ENCODE results near the gene ZBTB17. TPM values are rescaled to one million over a fixed set of nuclear protein-coding genes. Genes with fewer than 3 reads are reported as not detected.

Gene ZBTB17
- polyA plus RNA-seq (2011; rRNA removed) (13.8 and 14.9 TPM in 2 replicates), polyA plus RNA-seq (2017; fragmentation: RNase III; extraction: RNeasy Plus Mini Kit Qiagen cat#74134 plus additional on column Dnase treatment) (14.1 to 17.6 TPM (median 16.5 TPM) in 3 replicates), polyA minus RNA-seq (2011; rRNA and poly(A)+ RNA removed) (19.2 and 28.2 TPM in 2 replicates)
- polyA plus RNA-seq (2012; cell fraction: cytosol; rRNA removed) = 25.2 and 31.8 TPM in 2 replicates
- 90.2 and 116 TPM in 2 replicates for polyA plus RNA-seq (2012; cell fraction: nucleus; rRNA removed)

GRCh38 chr1:15975805-15976680 is at the start of gene ZBTB17:
Gene ZBTB17, minus strand, starts transcription at chr1:15976101. Its CDS starts 27,606 bp downstream, at chr1:15948495.
- H3K4me3 ChIP-seq = peak within 1 kb of the TSS; percentile 66
- ChIA-PET POLR2A (interaction anchor here (0.6 to 2.2 kb wide), 3 partner anchors 26 to 184 kb away, joined by 4 to 12 read pairs (median 4); no protein-coding TSS in a partner anchor), CTCF (interaction anchor here (0.6 to 1.9 kb wide), 5 partner anchors 11 to 184 kb away, joined by 3 to 6 read pairs (median 4); no protein-coding TSS in a partner anchor)
- H3K4me2 ChIP-seq = peak within 1 kb of the TSS; percentile 91
- FAIRE-seq (no peak), DNase-seq (ENCODE audit: low read depth in 1 of 2, low spot score in 1 of 2) (peak; percentile 84 to 90), ATAC-seq (peak; percentile 96 to 98)
- WGBS (ENCODE audit: missing lambda C conversion rate) = 12% methylated on average over 25 of the region's 47 CpGs
- no peaks in the 10 kb centered on the region for H3K9me3 ChIP-seq
- H3K4me1 ChIP-seq = peaks cover 11% of the 10 kb centered on the region; the same call in 2 of the 3 replicates
- H3K27ac ChIP-seq = peak within 1 kb of the TSS; percentile 83 to 94
- TF ChIP-seq MYC (IDR thresholded peaks at IDR 0.05; ENCODE audit: borderline replicate concordance, low read length) (no peak; the same call in 1 of the 2 replicates), PBX3 (IDR thresholded peaks at IDR 0.05) (no peak), HOXB5 (CRISPR knock-in tag; IDR thresholded peaks at IDR 0.05) (no peak), PHF8 (IDR thresholded peaks at IDR 0.05; ENCODE audit: borderline replicate concordance, low read depth) (peak; percentile 83), KDM5A (IDR thresholded peaks at IDR 0.05) (peak; percentile 61; the same call in 1 of the 2 replicates), MAZ (IDR thresholded peaks at IDR 0.05; ENCODE audit: borderline replicate concordance, low read depth, low read length) (no peak), RARB (CRISPR knock-in tag; IDR thresholded peaks at IDR 0.05) (no peak), CEBPB (IDR thresholded peaks at IDR 0.05) (no peak), POLR2A (IDR thresholded peaks at IDR 0.05; ENCODE audit: low read length) (peak; percentile 30; the same call in 1 of the 2 replicates), KDM1A (IDR thresholded peaks at IDR 0.05; ENCODE audit: low read depth) (no peak), JUN (IDR thresholded peaks at IDR 0.05) (peak in 1 of 2 experiments; percentile 71; a peak in 2 of 5 replicates), CHD4 (IDR thresholded peaks at IDR 0.05; ENCODE audit: borderline replicate concordance) (no peak), CBX2 (IDR thresholded peaks at IDR 0.05; ENCODE audit: borderline replicate concordance, low read depth) (no peak), MAFK (IDR thresholded peaks at IDR 0.05; ENCODE audit: partially characterized antibody) (no peak)
- TF ChIP-seq, protein P1, sequence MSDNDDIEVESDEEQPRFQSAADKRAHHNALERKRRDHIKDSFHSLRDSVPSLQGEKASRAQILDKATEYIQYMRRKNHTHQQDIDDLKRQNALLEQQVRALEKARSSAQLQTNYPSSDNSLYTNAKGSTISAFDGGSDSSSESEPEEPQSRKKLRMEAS (IDR thresholded peaks at IDR 0.05) = peak; percentile 49

DNA sequence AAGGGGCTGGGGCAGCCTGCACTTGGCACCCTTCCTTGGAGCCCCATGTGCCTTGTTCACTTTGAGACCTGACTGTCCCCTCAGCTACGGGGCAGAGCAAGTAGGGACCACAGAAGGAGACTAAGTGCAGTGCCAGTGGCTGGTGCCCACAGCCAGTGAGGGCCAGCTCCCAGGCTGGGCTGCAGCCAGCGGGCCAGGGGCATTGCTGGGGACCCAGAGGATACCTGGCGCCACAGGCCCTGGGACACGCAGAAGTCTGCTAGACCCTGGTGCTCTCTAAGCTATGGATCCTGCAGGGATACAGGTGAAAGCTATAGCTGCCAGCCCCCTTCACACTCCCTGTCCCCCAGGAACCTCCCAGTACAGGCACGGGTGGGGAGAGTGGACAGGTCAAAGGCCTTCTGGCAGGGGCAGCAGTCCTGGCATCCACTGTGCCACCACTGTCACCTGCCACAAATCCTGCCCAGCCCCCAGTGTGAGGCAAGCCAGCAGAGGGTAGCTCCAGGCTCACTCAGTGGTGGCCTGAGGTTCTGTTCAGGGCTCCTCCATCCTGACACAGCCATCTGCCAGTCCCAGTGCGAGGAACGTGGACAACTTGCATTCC is 47.3 kb upstream of the ZBTB17 start:
- TF ChIP-seq FOSB (CRISPR knock-in tag; IDR thresholded peaks at IDR 0.05) = no peak
- Histone ChIP-seq H3K4me2 (no peak overlapping the region), H3K27ac (no peak overlapping the region), H3K4me1 (no peaks in the 10 kb centered on the region), H3K4me3 (no peak overlapping the region), H3K9me3 (no peaks in the 10 kb centered on the region)
- DNase-seq (ENCODE audit: low read depth in 1 of 2, low spot score in 1 of 2) (no peak), FAIRE-seq (no peak), ATAC-seq (0 out of 6 replicates have a peak, but pooled peaks have one; percentile 6 to 32)
- POLR2A ChIA-PET = no interaction called here
- 85% methylated on average over 4 of the region's 7 CpGs for WGBS (ENCODE audit: missing lambda C conversion rate)
- CTCF ChIA-PET = interaction anchor here (0.8 to 2.3 kb wide), 2 partner anchors 13 to 14 kb away, joined by 4 to 8 read pairs; no protein-coding TSS in a partner anchor

DNA sequence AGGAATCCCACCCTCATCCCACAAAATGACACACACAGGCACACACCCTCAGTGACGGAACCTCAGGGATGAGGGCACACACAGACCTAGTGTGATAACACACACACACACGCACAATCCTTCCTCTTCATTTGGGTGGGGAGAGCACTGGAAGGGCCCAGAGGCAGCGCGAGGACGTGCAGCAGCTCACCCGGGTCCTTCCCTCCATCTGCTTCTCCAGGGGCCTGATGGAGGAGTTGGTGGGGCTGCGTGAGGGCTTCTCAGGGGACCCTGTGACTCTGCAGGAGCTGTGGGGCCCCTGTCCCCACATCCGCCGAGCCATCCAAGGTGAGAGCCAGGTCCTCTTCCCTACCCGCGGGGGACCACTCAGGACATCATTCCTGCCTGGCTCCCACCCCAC is 46.5 kb upstream of the ZBTB17 start:
- DNase-seq (ENCODE audit: low read depth in 1 of 2, low spot score in 1 of 2) (no peak), FAIRE-seq (no peak), ATAC-seq (no peak)
- H3K9me3 ChIP-seq = no peaks in the 10 kb centered on the region
- WGBS (ENCODE audit: missing lambda C conversion rate) = 81% methylated on average over 11 of the region's 11 CpGs
- ChIA-PET CTCF (interaction anchor here (0.8 to 2.3 kb wide), 2 partner anchors 12 to 13 kb away, joined by 4 to 8 read pairs; no protein-coding TSS in a partner anchor), POLR2A (no interaction called here)
- no peaks in the 10 kb centered on the region for H3K4me1 ChIP-seq
- H3K4me2 ChIP-seq = no peak overlapping the region
- H3K27ac ChIP-seq = no peak overlapping the region
- H3K4me3 ChIP-seq = no peak overlapping the region
- TF ChIP-seq, protein P2, sequence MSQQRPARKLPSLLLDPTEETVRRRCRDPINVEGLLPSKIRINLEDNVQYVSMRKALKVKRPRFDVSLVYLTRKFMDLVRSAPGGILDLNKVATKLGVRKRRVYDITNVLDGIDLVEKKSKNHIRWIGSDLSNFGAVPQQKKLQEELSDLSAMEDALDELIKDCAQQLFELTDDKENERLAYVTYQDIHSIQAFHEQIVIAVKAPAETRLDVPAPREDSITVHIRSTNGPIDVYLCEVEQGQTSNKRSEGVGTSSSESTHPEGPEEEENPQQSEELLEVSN (IDR thresholded peaks at IDR 0.05; ENCODE audit: borderline replicate concordance, low read depth) = no peak
- TF ChIP-seq ZFP36 (IDR thresholded peaks at IDR 0.05; ENCODE audit: borderline replicate concordance, partially characterized antibody) (no peak), PBX3 (IDR thresholded peaks at IDR 0.05) (no peak), ZC3H11A (IDR thresholded peaks at IDR 0.05) (no peak), GATA3 (IDR thresholded peaks at IDR 0.05; ENCODE audit: borderline replicate concordance) (no peak), RFX5 (IDR thresholded peaks at IDR 0.05) (no peak)
- TF ChIP-seq, protein P3, sequence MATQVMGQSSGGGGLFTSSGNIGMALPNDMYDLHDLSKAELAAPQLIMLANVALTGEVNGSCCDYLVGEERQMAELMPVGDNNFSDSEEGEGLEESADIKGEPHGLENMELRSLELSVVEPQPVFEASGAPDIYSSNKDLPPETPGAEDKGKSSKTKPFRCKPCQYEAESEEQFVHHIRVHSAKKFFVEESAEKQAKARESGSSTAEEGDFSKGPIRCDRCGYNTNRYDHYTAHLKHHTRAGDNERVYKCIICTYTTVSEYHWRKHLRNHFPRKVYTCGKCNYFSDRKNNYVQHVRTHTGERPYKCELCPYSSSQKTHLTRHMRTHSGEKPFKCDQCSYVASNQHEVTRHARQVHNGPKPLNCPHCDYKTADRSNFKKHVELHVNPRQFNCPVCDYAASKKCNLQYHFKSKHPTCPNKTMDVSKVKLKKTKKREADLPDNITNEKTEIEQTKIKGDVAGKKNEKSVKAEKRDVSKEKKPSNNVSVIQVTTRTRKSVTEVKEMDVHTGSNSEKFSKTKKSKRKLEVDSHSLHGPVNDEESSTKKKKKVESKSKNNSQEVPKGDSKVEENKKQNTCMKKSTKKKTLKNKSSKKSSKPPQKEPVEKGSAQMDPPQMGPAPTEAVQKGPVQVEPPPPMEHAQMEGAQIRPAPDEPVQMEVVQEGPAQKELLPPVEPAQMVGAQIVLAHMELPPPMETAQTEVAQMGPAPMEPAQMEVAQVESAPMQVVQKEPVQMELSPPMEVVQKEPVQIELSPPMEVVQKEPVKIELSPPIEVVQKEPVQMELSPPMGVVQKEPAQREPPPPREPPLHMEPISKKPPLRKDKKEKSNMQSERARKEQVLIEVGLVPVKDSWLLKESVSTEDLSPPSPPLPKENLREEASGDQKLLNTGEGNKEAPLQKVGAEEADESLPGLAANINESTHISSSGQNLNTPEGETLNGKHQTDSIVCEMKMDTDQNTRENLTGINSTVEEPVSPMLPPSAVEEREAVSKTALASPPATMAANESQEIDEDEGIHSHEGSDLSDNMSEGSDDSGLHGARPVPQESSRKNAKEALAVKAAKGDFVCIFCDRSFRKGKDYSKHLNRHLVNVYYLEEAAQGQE (IDR thresholded peaks at IDR 0.05) = no peak
